WTC11 (cell line): ENCODE results near the gene GTSE1. TPM values are rescaled to one million over a fixed set of nuclear protein-coding genes. Genes with fewer than 3 reads are reported as not detected.

Experiments
- ATAC-seq: fragments of 200-7000 bp; cut with Tn5 transposase; 2 replicates; pipeline ENCODE4 v1.10.0; 2021; ENCODE audit warnings: mild to moderate bottlenecking, moderate library complexity
- CTCF ChIA-PET: fragments of 300-600 bp; sonication (Branson Sonifier 250); formaldehyde crosslinking; loops from one replicate; lab custom pipeline; 2021; ENCODE audit warnings: antibody characterized with exemption; lab: Charles Lee
- POLR2A ChIA-PET: fragments of 350-600 bp; sonication (Branson Sonifier 250); formaldehyde crosslinking; loops from one replicate; lab custom pipeline; 2021; ENCODE audit warnings: antibody characterized with exemption; lab: Charles Lee
- DNase-seq: peaks from one replicate; pipeline ENCODE4 v3.0.0; 2021; ENCODE audit warnings: low spot score
- H3K27ac Mint-ChIP-seq: 2 replicates; pipeline ENCODE4 v1.8.0; 2021; ENCODE audit warnings: mixed read lengths
- H3K27me3 Mint-ChIP-seq: 2 replicates; pipeline ENCODE4 v1.8.0; 2021; ENCODE audit warnings: low read depth, mild to moderate bottlenecking, moderate library complexity, mixed read lengths
- H3K36me3 Mint-ChIP-seq: 2 replicates; pipeline ENCODE4 v1.8.0; 2021; ENCODE audit warnings: mixed read lengths
- H3K4me1 Mint-ChIP-seq: 2 replicates; pipeline ENCODE4 v1.8.0; 2022; ENCODE audit warnings: mixed read lengths
- H3K4me3 Mint-ChIP-seq: 2 replicates; pipeline ENCODE4 v1.8.0; 2021; ENCODE audit warnings: mild to moderate bottlenecking, moderate library complexity, mixed read lengths
- H3K9me3 Mint-ChIP-seq: 2 replicates; pipeline ENCODE4 v1.8.0; 2021; ENCODE audit warnings: mixed read lengths
- ATF3 ChIP-seq: sonication (generic); formaldehyde crosslinking; conservative IDR thresholded peaks from 2 replicates; pipeline ENCODE4 v1.8.1; 2022; ENCODE audit warnings: mild to moderate bottlenecking, missing genetic modification reagents
- CBFB ChIP-seq: sonication (generic); formaldehyde crosslinking; IDR thresholded peaks from 2 replicates; pipeline ENCODE4 v1.8.1; 2022; ENCODE audit warnings: mild to moderate bottlenecking, low read depth, missing genetic modification reagents
- EMX1 ChIP-seq: fragments of 250-450 bp; sonication (Bioruptor Pico); IDR thresholded peaks from 2 replicates; pipeline ENCODE4 v1.8.0; 2021; ENCODE audit warnings: mild to moderate bottlenecking
- ESRRA ChIP-seq: sonication (generic); formaldehyde crosslinking; IDR thresholded peaks from 2 replicates; pipeline ENCODE4 v1.8.1; 2022; ENCODE audit warnings: mild to moderate bottlenecking, missing genetic modification reagents, borderline replicate concordance
- FOXK1 ChIP-seq: sonication (generic); formaldehyde crosslinking; IDR thresholded peaks from 2 replicates; pipeline ENCODE4 v1.8.0; 2022; ENCODE audit warnings: mild to moderate bottlenecking, moderate library complexity, missing genetic modification reagents
- MXD4 ChIP-seq: fragments of 250-450 bp; sonication (Bioruptor Pico); IDR thresholded peaks from 2 replicates; pipeline ENCODE4 v1.8.0; 2021; ENCODE audit warnings: mild to moderate bottlenecking, moderate library complexity, borderline replicate concordance
- NFYB ChIP-seq: sonication (generic); formaldehyde crosslinking; conservative IDR thresholded peaks from 2 replicates; pipeline ENCODE4 v1.8.0; 2022; ENCODE audit warnings: low read depth, missing genetic modification reagents
- PRRX2 ChIP-seq: fragments of 250-450 bp; sonication (Bioruptor Pico); IDR thresholded peaks from 2 replicates; pipeline ENCODE4 v1.8.0; 2021; ENCODE audit warnings: mild to moderate bottlenecking
- RORB ChIP-seq: fragments of 250-450 bp; sonication (Bioruptor Pico); IDR thresholded peaks from 2 replicates; pipeline ENCODE4 v1.9.0; 2021; ENCODE audit warnings: mild to moderate bottlenecking
- SMAD4 ChIP-seq: sonication (generic); formaldehyde crosslinking; IDR thresholded peaks from 2 replicates; pipeline ENCODE4 v1.8.0; 2022; ENCODE audit warnings: mild to moderate bottlenecking, missing genetic modification reagents
- ZNF317 ChIP-seq: sonication (generic); formaldehyde crosslinking; IDR thresholded peaks from 2 replicates; pipeline ENCODE4 v1.8.1; 2023; ENCODE audit warnings: low read depth, mild to moderate bottlenecking, moderate library complexity, missing genetic modification reagents, borderline replicate concordance
- ZNF423 ChIP-seq: fragments of 250-450 bp; sonication (Bioruptor Pico); IDR thresholded peaks from 2 replicates; pipeline ENCODE4 v2.1.2; 2022; ENCODE audit warnings: mild to moderate bottlenecking, moderate library complexity
- ZNF532 ChIP-seq: fragments of 250-450 bp; sonication (Bioruptor Pico); IDR thresholded peaks from 2 replicates; pipeline ENCODE4 v1.9.0; 2021; ENCODE audit warnings: mild to moderate bottlenecking, borderline replicate concordance
- total RNA-seq: library from RNA; stranded (reverse); gene quantifications from 3 replicates; pipeline ENCODE4 v1.2.3, GENCODE V29; 2021
- TF ChIP-seq, protein P1 (sequence below): sonication (generic); formaldehyde crosslinking; IDR thresholded peaks from 2 replicates; pipeline ENCODE4 v1.8.1; 2022; ENCODE audit warnings: mild to moderate bottlenecking, moderate library complexity, missing genetic modification reagents
- TF ChIP-seq, protein P2 (sequence below): sonication (generic); formaldehyde crosslinking; IDR thresholded peaks from 2 replicates; pipeline ENCODE4 v1.8.0; 2023; ENCODE audit warnings: missing genetic modification reagents, mild to moderate bottlenecking, borderline replicate concordance
- TF ChIP-seq, protein P3 (sequence below): fragments of 250-450 bp; sonication (Bioruptor Pico); conservative IDR thresholded peaks from 2 replicates; pipeline ENCODE4 v1.9.0; 2021; ENCODE audit warnings: mild to moderate bottlenecking
- TF ChIP-seq, protein P4 (sequence below): sonication (generic); formaldehyde crosslinking; IDR thresholded peaks from 2 replicates; pipeline ENCODE4 v1.8.0; 2022; ENCODE audit warnings: mild to moderate bottlenecking, missing genetic modification reagents
- TF ChIP-seq, protein P5 (sequence below): fragments of 250-450 bp; sonication (Bioruptor Pico); IDR thresholded peaks from 2 replicates; pipeline ENCODE4 v1.9.0; 2021; ENCODE audit warnings: moderate library complexity, mild to moderate bottlenecking, inconsistent platforms, borderline replicate concordance

The GTSE1 gene
- total RNA-seq, 1 experiment from 2014 or later = 56.1 TPM

- ChIA-PET POLR2A (no interaction called here), CTCF (no interaction called here)
- no peak overlapping the region for H3K27ac Mint-ChIP-seq
- ATAC-seq (no peak), DNase-seq (no peak)
- no peak for TF ChIP-seq SMAD4 (CRISPR knock-in tag)
- TF ChIP-seq CBFB = no peak
- TF ChIP-seq ESRRA = no peak
- no peak for TF ChIP-seq PRRX2 (CRISPR knock-in tag)
- no peak for TF ChIP-seq EMX1 (CRISPR knock-in tag)
- TF ChIP-seq, protein P1, sequence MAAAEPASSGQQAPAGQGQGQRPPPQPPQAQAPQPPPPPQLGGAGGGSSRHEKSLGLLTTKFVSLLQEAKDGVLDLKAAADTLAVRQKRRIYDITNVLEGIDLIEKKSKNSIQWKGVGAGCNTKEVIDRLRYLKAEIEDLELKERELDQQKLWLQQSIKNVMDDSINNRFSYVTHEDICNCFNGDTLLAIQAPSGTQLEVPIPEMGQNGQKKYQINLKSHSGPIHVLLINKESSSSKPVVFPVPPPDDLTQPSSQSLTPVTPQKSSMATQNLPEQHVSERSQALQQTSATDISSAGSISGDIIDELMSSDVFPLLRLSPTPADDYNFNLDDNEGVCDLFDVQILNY (CRISPR knock-in tag) = no peak
- no peak for TF ChIP-seq ZNF532 (CRISPR knock-in tag)
- no peak for TF ChIP-seq ZNF423 (CRISPR knock-in tag)
- TF ChIP-seq, protein P2, sequence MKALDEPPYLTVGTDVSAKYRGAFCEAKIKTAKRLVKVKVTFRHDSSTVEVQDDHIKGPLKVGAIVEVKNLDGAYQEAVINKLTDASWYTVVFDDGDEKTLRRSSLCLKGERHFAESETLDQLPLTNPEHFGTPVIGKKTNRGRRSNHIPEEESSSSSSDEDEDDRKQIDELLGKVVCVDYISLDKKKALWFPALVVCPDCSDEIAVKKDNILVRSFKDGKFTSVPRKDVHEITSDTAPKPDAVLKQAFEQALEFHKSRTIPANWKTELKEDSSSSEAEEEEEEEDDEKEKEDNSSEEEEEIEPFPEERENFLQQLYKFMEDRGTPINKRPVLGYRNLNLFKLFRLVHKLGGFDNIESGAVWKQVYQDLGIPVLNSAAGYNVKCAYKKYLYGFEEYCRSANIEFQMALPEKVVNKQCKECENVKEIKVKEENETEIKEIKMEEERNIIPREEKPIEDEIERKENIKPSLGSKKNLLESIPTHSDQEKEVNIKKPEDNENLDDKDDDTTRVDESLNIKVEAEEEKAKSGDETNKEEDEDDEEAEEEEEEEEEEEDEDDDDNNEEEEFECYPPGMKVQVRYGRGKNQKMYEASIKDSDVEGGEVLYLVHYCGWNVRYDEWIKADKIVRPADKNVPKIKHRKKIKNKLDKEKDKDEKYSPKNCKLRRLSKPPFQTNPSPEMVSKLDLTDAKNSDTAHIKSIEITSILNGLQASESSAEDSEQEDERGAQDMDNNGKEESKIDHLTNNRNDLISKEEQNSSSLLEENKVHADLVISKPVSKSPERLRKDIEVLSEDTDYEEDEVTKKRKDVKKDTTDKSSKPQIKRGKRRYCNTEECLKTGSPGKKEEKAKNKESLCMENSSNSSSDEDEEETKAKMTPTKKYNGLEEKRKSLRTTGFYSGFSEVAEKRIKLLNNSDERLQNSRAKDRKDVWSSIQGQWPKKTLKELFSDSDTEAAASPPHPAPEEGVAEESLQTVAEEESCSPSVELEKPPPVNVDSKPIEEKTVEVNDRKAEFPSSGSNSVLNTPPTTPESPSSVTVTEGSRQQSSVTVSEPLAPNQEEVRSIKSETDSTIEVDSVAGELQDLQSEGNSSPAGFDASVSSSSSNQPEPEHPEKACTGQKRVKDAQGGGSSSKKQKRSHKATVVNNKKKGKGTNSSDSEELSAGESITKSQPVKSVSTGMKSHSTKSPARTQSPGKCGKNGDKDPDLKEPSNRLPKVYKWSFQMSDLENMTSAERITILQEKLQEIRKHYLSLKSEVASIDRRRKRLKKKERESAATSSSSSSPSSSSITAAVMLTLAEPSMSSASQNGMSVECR (CRISPR knock-in tag) = no peak
- no peak for TF ChIP-seq FOXK1 (CRISPR knock-in tag)
- H3K4me1 Mint-ChIP-seq = peaks cover 11% of the 10 kb centered on the region
- H3K36me3 Mint-ChIP-seq = peaks cover 11% of the 10 kb centered on the region
- H3K27me3 Mint-ChIP-seq = no peaks in the 10 kb centered on the region; the same call in 1 of the 2 replicates
- H3K4me3 Mint-ChIP-seq = no peak overlapping the region
- no peaks in the 10 kb centered on the region for H3K9me3 Mint-ChIP-seq
These were observed 5.6 kb upstream of the GTSE1 start for GRCh38 chr22:46290843-46291785.

DNA sequence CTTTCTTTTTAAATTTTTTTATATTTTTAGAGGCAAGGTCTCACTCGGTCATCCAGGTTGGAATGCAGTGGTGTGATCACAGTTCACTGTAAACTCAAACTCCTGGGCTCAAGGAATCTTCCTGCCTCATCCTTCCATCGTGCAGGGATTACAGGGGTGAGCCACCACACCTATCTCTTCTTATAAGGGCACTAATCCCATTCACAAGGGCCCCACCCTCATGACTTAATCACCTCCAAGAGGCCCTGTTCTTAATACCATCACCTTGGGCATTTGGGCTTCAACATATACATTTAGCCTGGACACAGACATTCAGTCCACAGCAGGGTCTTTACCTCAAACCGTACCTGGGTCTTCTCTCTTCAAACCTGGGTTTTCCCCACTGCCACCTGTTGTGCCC lies 4.5 kb upstream of the GTSE1 start:
- H3K36me3 Mint-ChIP-seq = peaks cover 10% of the 10 kb centered on the region
- no peaks in the 10 kb centered on the region; the same call in 1 of the 2 replicates for H3K27me3 Mint-ChIP-seq
- H3K27ac Mint-ChIP-seq = no peak overlapping the region
- DNase-seq = no peak
- no peak overlapping the region for H3K4me3 Mint-ChIP-seq
- ChIA-PET CTCF (no interaction called here), POLR2A (no interaction called here)
- no peaks in the 10 kb centered on the region for H3K9me3 Mint-ChIP-seq
- ATAC-seq = no peak
- peaks cover 12% of the 10 kb centered on the region for H3K4me1 Mint-ChIP-seq
- no peak for TF ChIP-seq ZNF317 (CRISPR knock-in tag)
- TF ChIP-seq, protein P3, sequence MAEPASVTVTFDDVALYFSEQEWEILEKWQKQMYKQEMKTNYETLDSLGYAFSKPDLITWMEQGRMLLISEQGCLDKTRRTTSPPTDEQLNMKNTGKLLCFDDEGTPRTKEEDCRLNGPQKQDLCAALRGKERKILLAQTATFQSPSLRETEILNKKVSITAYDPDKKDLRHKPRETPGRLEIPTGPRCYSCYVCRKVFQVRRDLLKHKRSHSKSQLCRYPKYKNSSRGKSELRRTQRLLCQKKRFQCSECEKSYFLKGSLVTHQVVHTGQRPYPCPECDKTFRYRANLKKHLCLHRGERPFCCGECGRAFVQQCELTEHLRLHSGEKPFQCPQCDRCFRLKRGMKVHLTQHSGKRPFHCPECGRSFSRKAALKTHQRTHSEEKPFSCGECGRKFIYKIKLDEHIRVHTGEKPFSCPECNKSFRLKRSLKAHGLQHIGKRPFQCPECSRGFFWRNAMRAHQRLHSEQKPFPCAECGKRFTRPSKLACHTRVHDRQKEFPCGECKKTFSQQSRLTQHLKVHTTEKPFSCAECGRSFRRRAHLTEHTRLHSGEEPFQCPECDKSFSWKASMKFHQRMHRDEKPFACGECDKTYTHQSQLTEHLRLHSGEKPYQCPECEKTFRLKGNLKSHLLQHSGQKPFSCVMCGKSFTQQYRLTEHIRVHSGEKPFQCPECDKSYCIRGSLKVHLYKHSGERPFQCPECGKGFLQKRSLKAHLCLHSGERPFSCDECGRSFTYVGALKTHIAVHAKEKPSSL = no peak
- TF ChIP-seq, protein P4, sequence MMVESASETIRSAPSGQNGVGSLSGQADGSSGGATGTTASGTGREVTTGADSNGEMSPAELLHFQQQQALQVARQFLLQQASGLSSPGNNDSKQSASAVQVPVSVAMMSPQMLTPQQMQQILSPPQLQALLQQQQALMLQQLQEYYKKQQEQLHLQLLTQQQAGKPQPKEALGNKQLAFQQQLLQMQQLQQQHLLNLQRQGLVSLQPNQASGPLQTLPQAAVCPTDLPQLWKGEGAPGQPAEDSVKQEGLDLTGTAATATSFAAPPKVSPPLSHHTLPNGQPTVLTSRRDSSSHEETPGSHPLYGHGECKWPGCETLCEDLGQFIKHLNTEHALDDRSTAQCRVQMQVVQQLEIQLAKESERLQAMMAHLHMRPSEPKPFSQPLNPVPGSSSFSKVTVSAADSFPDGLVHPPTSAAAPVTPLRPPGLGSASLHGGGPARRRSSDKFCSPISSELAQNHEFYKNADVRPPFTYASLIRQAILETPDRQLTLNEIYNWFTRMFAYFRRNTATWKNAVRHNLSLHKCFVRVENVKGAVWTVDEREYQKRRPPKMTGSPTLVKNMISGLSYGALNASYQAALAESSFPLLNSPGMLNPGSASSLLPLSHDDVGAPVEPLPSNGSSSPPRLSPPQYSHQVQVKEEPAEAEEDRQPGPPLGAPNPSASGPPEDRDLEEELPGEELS = no peak
- TF ChIP-seq MXD4 (CRISPR knock-in tag) = no peak
- TF ChIP-seq RORB (CRISPR knock-in tag) = no peak
- TF ChIP-seq, protein P5, sequence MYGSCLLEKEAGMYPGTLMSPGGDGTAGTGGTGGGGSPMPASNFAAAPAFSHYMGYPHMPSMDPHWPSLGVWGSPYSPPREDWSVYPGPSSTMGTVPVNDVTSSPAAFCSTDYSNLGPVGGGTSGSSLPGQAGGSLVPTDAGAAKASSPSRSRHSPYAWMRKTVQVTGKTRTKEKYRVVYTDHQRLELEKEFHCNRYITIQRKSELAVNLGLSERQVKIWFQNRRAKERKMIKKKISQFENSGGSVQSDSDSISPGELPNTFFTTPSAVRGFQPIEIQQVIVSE (CRISPR knock-in tag) = no peak
- no peak for TF ChIP-seq ATF3 (CRISPR knock-in tag)
- no peak for TF ChIP-seq NFYB (CRISPR knock-in tag)
